ENCODE results near the gene KCNN1. TPM values are rescaled to one million over a fixed set of nuclear protein-coding genes. Genes with fewer than 3 reads are reported as not detected.

KCNN1 gene
- total and polyA plus RNA-seq, 8 donors = 0.23 to 0.46 TPM; not detected in 6

DNA sequence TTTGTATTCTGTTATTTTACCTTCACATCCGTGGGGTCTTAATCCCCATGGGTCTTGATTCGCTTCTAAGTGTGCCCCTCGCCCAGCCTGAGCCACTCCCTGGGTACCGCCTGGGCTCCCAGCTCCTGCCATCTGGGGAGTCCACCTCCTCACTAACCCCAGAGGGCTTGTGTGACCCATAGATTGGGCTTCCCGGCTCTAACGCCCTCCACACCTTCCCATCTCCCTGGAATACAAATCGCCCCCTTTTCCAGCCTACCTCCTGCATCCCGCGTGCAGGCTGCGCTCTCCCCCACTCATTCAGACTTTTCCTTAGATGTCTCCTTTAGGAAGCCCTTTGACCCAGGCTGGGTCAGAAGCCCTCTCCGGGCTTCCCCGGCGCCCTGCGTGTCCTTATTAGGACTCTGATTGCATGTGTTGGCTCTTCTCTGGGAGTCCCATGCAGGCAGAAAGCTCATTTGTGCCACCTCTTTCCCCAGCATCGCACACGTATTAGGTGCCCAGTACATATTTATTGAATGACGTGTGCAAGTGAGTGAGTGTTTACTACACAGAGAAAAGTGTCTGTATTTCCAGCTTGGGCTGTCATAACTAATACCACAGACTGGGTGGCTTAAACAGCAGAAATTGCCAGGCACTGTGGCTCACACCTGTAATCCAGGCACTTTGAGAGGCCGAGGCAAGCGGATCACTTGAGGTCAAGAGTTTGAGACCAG lies 33.3 kb upstream of the KCNN1 start:
- H3K36me3 ChIP-seq = peaks cover 5 to 28% (median 24%) of the 10 kb centered on the region in 4 donors
- TF ChIP-seq POLR2A (IDR thresholded peaks at IDR 0.05) = no peak
- TF ChIP-seq POLR2AphosphoS5 (IDR thresholded peaks at IDR 0.05) = no peak
- TF ChIP-seq, protein P1, sequence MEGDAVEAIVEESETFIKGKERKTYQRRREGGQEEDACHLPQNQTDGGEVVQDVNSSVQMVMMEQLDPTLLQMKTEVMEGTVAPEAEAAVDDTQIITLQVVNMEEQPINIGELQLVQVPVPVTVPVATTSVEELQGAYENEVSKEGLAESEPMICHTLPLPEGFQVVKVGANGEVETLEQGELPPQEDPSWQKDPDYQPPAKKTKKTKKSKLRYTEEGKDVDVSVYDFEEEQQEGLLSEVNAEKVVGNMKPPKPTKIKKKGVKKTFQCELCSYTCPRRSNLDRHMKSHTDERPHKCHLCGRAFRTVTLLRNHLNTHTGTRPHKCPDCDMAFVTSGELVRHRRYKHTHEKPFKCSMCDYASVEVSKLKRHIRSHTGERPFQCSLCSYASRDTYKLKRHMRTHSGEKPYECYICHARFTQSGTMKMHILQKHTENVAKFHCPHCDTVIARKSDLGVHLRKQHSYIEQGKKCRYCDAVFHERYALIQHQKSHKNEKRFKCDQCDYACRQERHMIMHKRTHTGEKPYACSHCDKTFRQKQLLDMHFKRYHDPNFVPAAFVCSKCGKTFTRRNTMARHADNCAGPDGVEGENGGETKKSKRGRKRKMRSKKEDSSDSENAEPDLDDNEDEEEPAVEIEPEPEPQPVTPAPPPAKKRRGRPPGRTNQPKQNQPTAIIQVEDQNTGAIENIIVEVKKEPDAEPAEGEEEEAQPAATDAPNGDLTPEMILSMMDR (IDR thresholded peaks at IDR 0.05) = no peak
- TF ChIP-seq EP300 (IDR thresholded peaks at IDR 0.05) = no peak
- WGBS, 5 donors = 15 to 19% (median 17%) methylated on average over 19 of the region's 19 CpGs
- peak overlapping the region in 4 of 5 donors; percentile 85 to 91 (median 87) for H3K27ac ChIP-seq
- intact Hi-C loops (cut with DNase I; ENCODE audit: low total_unique reads) = loop anchor here (5.0 kb wide), 1 partner anchor 61 kb away; the partner anchor contains the start of gene SLC5A5
- H3K27me3 ChIP-seq = no peaks in the 10 kb centered on the region
- H3K9me3 ChIP-seq = no peaks in the 10 kb centered on the region
- H3K4me1 ChIP-seq = peaks cover 21 to 36% (median 28%) of the 10 kb centered on the region in 4 donors
- peak in 1 of 2 donors; percentile 33 for DNase-seq
- H3K4me3 ChIP-seq = peak overlapping the region; percentile 70 to 87 (median 78)

DNA sequence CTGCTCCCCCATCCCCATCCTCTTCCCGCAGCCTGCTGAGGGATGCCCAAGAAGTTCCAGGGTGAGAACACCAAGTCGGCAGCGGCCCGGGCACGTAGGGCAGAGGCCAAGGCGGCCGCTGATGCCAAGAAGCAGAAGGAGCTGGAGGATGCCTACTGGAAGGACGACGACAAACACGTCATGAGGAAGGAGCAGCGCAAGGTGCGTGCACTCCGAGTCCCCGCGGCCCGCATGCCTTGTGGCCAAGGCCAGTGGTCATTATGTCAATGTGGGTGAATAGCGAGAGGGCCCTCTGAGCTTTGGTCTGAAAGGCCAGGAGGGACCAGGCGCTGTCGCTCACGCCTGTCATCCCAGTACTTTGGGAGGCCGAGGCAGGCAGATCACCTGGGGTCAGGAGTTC lies 30.5 kb upstream of the KCNN1 start:
- Histone ChIP-seq H3K27ac (no peak overlapping the region), H3K36me3 (peaks cover 10 to 55% (median 49%) of the 10 kb centered on the region in 4 donors), H3K4me3 (no peak overlapping the region), H3K4me1 (peaks cover 21 to 39% (median 28%) of the 10 kb centered on the region in 4 donors), H3K27me3 (no peaks in the 10 kb centered on the region), H3K9me3 (no peaks in the 10 kb centered on the region)
- no peak for DNase-seq
- intact Hi-C loops (cut with DNase I; ENCODE audit: low total_unique reads) = loop anchor here (5.0 kb wide), 1 partner anchor 74 kb away; no protein-coding TSS in a partner anchor
- TF ChIP-seq EP300 (IDR thresholded peaks at IDR 0.05) (no peak), POLR2A (IDR thresholded peaks at IDR 0.05) (no peak), POLR2AphosphoS5 (IDR thresholded peaks at IDR 0.05) (no peak)
- TF ChIP-seq, protein P1 (IDR thresholded peaks at IDR 0.05) = no peak
- 90 to 95% (median 92%) methylated on average over 21 of the region's 21 CpGs for WGBS, 5 donors

DNA sequence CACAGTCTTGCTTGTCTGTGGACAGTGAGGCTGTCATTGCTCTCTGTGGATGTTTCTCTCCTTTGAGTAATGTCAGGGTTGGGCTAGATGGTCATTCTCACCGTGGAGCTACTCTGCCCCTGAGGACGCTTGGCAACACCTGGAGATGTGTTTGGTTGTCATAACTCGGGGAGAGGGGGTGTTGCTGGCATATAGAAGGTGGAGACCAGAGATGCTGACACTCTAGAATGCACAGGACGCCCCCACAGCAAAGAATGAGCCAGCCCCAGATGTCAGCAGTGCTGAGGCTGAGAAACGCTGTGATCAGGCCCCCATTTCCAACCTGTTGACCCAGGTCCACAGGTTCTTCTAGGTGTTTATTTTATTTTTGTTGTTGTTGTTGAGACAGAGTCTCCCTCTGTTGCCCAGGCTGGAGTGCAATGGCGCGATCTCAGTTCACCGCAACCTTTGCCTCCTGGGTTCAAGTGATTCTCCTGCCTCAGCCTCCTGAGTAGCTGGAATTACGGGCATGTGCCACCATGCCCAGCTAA lies 29.5 kb upstream of the KCNN1 start:
- Histone ChIP-seq H3K9me3 (no peaks in the 10 kb centered on the region), H3K36me3 (peaks cover 10 to 66% (median 58%) of the 10 kb centered on the region in 4 donors), H3K4me1 (peaks cover 14 to 28% (median 19%) of the 10 kb centered on the region in 4 donors), H3K4me3 (no peak overlapping the region), H3K27ac (no peak overlapping the region), H3K27me3 (no peaks in the 10 kb centered on the region)
- WGBS, 5 donors = 82 to 95% (median 87%) methylated on average over 9 of the region's 9 CpGs
- no peak for TF ChIP-seq POLR2AphosphoS5 (IDR thresholded peaks at IDR 0.05)
- no peak for TF ChIP-seq POLR2A (IDR thresholded peaks at IDR 0.05)
- no peak for TF ChIP-seq EP300 (IDR thresholded peaks at IDR 0.05)
- TF ChIP-seq, protein P1 (IDR thresholded peaks at IDR 0.05) = no peak
- no peak for DNase-seq
- intact Hi-C loops (cut with DNase I; ENCODE audit: low total_unique reads) = loop anchor here (5.0 kb wide), 1 partner anchor 75 kb away; no protein-coding TSS in a partner anchor

DNA sequence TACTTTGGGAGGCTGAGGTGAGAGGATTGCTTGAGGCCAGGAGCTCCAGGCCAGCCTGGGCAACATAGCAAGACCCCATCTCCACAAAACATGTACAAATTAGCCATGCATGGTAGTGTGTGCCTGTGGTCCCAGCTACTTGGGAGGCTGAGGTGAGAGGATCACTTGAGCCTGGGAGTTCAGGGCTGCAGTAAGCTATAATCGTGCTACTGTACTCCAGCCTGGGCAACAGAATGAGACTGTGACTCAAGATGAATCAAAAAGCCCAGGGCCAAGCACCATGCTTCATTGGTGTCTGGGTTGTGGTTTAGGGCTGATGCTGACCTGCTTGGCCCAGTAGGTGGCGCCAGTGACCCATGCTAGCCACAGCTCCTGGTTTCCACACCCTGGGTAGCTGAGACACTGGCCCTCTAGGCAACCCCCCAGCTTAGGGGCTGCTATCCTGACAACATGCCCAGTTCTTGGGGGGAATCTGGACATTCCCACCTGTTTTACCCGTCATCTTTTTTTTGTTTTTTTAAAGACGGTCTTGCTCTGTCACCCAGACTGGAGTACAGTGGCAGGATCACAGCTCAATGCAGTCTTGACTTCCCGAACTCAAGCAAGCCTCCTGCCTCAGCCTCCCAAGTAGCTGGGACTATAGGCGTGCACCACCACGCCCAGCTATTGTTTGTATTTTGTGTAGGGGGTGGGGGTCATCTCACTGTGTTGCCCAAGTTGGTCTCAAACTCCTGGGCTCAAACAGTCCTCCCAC lies 28.6 kb upstream of the KCNN1 start:
- intact Hi-C loops (cut with DNase I; ENCODE audit: low total_unique reads) = loop anchor here (5.0 kb wide), 1 partner anchor 76 kb away; no protein-coding TSS in a partner anchor

More for the DNA sequence above, 28.6 kb upstream of the KCNN1 start:
- DNase-seq = peak; percentile 83 to 92
- Histone ChIP-seq H3K27ac (no peak overlapping the region), H3K4me3 (no peak overlapping the region), H3K4me1 (peaks cover 13 to 24% (median 16%) of the 10 kb centered on the region in 4 donors), H3K9me3 (no peaks in the 10 kb centered on the region), H3K36me3 (peaks cover 14 to 74% (median 67%) of the 10 kb centered on the region in 4 donors), H3K27me3 (no peaks in the 10 kb centered on the region)
- WGBS, 5 donors = 47 to 53% (median 51%) methylated on average over 7 of the region's 7 CpGs
- TF ChIP-seq, protein P1 (IDR thresholded peaks at IDR 0.05) = peak in 5 of 7 experiments; percentile 85 to 94 (median 90)
- TF ChIP-seq POLR2AphosphoS5 (IDR thresholded peaks at IDR 0.05) = peak in 1 of 3 donors; percentile 41
- no peak for TF ChIP-seq EP300 (IDR thresholded peaks at IDR 0.05)
- no peak for TF ChIP-seq POLR2A (IDR thresholded peaks at IDR 0.05)
